ENCODE data around the gene UIMC1.

GRCh38 chr5:176884571-176884890 is 122.0 kb downstream of the UIMC1 start:
- TF ChIP-seq CTCF (IDR thresholded peaks at IDR 0.05) (no peak), EZH2 (IDR thresholded peaks at IDR 0.05; ENCODE audit: borderline replicate concordance, insufficient read depth, low read depth, low read length, poor library complexity, severe bottlenecking) (no peak)

All from B cell (primary cell).